PFSK-1 (cell line): ENCODE results near the gene CNTNAP2.

Experiments
- POLR2AphosphoS5 ChIP-seq: IDR thresholded peaks from 2 replicates; pipeline ENCODE4 v1.6.1; 2012; ENCODE audit warnings: low read depth, mild to moderate bottlenecking, control low read depth, low read length, moderate library complexity
- REST ChIP-seq, 2 experiments: IDR thresholded peaks; 2 replicates each; pipeline versions ENCODE4 v1.6.1 to v1.8.0; 2011 to 2012; ENCODE audit warnings: low read depth in 2 of 2, low read length in 2 of 2, control low read depth in 1 of 2, inconsistent platforms in 1 of 2, mild to moderate bottlenecking in 1 of 2, moderate library complexity in 1 of 2; ENCODE audit not compliant: insufficient read depth in 1 of 2
- TAF1 ChIP-seq: IDR thresholded peaks from 2 replicates; pipeline ENCODE4 v1.6.1; 2012; ENCODE audit warnings: low read length, control low read depth, borderline replicate concordance; ENCODE audit not compliant: insufficient read depth

GRCh38 chr7:148177972-148178371, 2061.4 kb downstream of the CNTNAP2 start:
- no peak for TF ChIP-seq REST (IDR thresholded peaks at IDR 0.05; ENCODE audit: insufficient read depth in 1 of 2, low read depth in 2 of 2, low read length in 2 of 2)
- no peak for TF ChIP-seq POLR2AphosphoS5
- TF ChIP-seq TAF1 = no peak
